ENCODE results near the gene UBASH3B.

UBASH3B gene

DNA sequence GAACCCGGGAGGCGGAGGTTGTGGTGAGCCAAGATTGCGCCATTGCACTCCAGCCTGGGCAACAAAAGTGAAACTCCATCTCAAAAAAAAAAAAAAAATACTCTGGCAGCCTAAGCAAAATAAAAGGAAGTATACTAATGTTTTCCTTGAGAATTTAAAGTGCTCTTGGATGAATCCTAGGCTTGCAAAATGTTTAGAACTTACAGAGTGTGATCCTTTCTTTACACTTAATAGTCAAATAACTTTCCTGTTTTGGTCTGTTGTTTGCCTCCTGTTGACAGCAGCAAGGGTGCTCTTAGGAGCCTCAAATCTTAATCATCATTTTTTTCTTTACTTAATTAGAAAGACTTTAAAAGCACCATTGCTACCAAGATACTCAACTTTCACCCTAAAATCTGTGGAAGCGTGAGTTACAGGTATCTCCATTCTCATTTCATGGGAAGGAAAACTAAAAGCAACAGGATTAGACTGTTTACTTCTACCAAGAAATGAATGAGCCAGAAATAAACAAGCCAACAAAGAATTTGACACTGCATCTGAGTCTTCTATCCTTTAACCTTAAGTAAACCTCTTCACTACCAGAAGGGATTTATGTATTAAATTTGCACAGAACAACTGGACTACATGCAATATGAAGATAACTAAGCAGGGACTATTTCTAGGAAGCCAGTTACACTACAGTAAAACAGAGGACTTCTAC, 144.0 kb downstream of the UBASH3B start:
- Histone ChIP-seq H3K9me3 (ENCODE audit: control insufficient read depth, low read depth, low read length) (no peaks in the 10 kb centered on the region), H3K36me3 (ENCODE audit: control insufficient read depth, low read depth, low read length) (peaks cover 5% of the 10 kb centered on the region), H3K4me1 (ENCODE audit: control insufficient read depth, low read depth, low read length) (peaks cover 1% of the 10 kb centered on the region), H3K9ac (ENCODE audit: low read length) (no peak overlapping the region), H3K27ac (ENCODE audit: low read length) (no peak overlapping the region), H3K27me3 (ENCODE audit: control insufficient read depth, insufficient read depth, low read length) (no peaks in the 10 kb centered on the region), H3K4me3 (ENCODE audit: low read length) (no peak overlapping the region)

DNA sequence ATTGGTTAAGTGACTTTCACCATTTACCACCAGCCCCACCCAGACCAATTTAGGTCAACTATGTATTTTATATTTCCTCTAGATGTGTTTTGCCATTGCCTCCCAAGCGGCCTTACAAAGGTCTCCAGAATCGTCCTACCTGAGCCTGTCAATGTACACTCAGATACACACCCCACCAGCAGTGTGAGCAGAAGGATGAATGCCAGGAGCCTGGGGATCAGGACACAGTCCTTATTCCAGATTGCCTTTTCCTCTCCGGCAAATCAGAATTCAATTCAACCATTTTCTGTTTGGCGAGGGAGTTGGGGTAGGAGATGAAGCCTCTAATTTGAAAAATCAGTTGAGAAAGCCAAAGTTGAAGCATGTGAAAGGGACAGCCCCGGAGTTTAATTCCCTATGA, 147.4 kb downstream of the UBASH3B start:
- no peaks in the 10 kb centered on the region for H3K27me3 ChIP-seq (ENCODE audit: control insufficient read depth, insufficient read depth, low read length)
- no peak overlapping the region for H3K4me3 ChIP-seq (ENCODE audit: low read length)
- H3K4me1 ChIP-seq (ENCODE audit: control insufficient read depth, low read depth, low read length): peaks cover 3% of the 10 kb centered on the region
- no peak overlapping the region for H3K27ac ChIP-seq (ENCODE audit: low read length)
- no peak overlapping the region for H3K9ac ChIP-seq (ENCODE audit: low read length)
- H3K9me3 ChIP-seq (ENCODE audit: control insufficient read depth, low read depth, low read length): no peaks in the 10 kb centered on the region
- H3K36me3 ChIP-seq (ENCODE audit: control insufficient read depth, low read depth, low read length): no peaks in the 10 kb centered on the region

DNA sequence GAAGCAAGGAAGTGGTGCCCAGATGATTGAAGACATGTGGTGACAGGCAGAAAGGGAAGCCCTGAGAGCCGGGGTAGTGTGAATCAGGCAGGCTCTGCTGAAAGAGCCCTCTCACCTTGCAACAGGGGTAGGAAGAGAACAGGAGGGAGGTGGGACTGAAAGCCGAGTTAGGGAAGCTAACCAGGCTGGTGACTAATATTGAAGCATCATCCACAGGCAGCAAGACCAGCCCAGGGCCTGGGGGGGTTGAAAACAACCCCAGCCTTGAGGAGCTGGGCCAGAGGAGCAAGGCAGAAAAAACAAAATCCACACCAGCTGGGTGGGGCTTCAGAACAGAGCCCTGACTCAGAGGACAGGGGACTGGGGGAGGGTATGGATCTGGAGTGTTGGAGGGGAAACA, 147.8 kb downstream of the UBASH3B start:
- Histone ChIP-seq H3K9me3 (ENCODE audit: control insufficient read depth, low read depth, low read length) (no peaks in the 10 kb centered on the region), H3K27ac (ENCODE audit: low read length) (no peak overlapping the region), H3K36me3 (ENCODE audit: control insufficient read depth, low read depth, low read length) (no peaks in the 10 kb centered on the region), H3K9ac (ENCODE audit: low read length) (no peak overlapping the region), H3K4me3 (ENCODE audit: low read length) (no peak overlapping the region), H3K27me3 (ENCODE audit: control insufficient read depth, insufficient read depth, low read length) (no peaks in the 10 kb centered on the region), H3K4me1 (ENCODE audit: control insufficient read depth, low read depth, low read length) (peaks cover 3% of the 10 kb centered on the region)

- no peaks in the 10 kb centered on the region for H3K36me3 ChIP-seq (ENCODE audit: control insufficient read depth, low read depth, low read length)
- no peak overlapping the region for H3K27ac ChIP-seq (ENCODE audit: low read length)
- H3K4me1 ChIP-seq (ENCODE audit: control insufficient read depth, low read depth, low read length): peaks cover 3% of the 10 kb centered on the region
- H3K27me3 ChIP-seq (ENCODE audit: control insufficient read depth, insufficient read depth, low read length): no peaks in the 10 kb centered on the region
- no peak overlapping the region for H3K4me3 ChIP-seq (ENCODE audit: low read length)
- no peaks in the 10 kb centered on the region for H3K9me3 ChIP-seq (ENCODE audit: control insufficient read depth, low read depth, low read length)
- H3K9ac ChIP-seq (ENCODE audit: low read length): no peak overlapping the region
Measured at GRCh38 chr11:122803716-122804115, 148.2 kb downstream of the UBASH3B start.

GRCh38 chr11:122804161-122804560, 148.6 kb downstream of the UBASH3B start:
- no peaks in the 10 kb centered on the region for H3K27me3 ChIP-seq (ENCODE audit: control insufficient read depth, insufficient read depth, low read length)
- H3K9ac ChIP-seq (ENCODE audit: low read length): no peak overlapping the region
- no peaks in the 10 kb centered on the region for H3K36me3 ChIP-seq (ENCODE audit: control insufficient read depth, low read depth, low read length)
- peaks cover 3% of the 10 kb centered on the region for H3K4me1 ChIP-seq (ENCODE audit: control insufficient read depth, low read depth, low read length)
- no peak overlapping the region for H3K27ac ChIP-seq (ENCODE audit: low read length)
- no peaks in the 10 kb centered on the region for H3K9me3 ChIP-seq (ENCODE audit: control insufficient read depth, low read depth, low read length)
- H3K4me3 ChIP-seq (ENCODE audit: low read length): no peak overlapping the region

- Histone ChIP-seq H3K27ac (ENCODE audit: low read length) (no peak overlapping the region), H3K27me3 (ENCODE audit: control insufficient read depth, insufficient read depth, low read length) (no peaks in the 10 kb centered on the region), H3K36me3 (ENCODE audit: control insufficient read depth, low read depth, low read length) (no peaks in the 10 kb centered on the region), H3K9me3 (ENCODE audit: control insufficient read depth, low read depth, low read length) (no peaks in the 10 kb centered on the region), H3K9ac (ENCODE audit: low read length) (no peak overlapping the region), H3K4me3 (ENCODE audit: low read length) (no peak overlapping the region), H3K4me1 (ENCODE audit: control insufficient read depth, low read depth, low read length) (peaks cover 3% of the 10 kb centered on the region)
Measured at GRCh38 chr11:122804796-122805195, 149.3 kb downstream of the UBASH3B start.

- H3K4me1 ChIP-seq (ENCODE audit: control insufficient read depth, low read depth, low read length): peaks cover 11% of the 10 kb centered on the region
- H3K9me3 ChIP-seq (ENCODE audit: control insufficient read depth, low read depth, low read length): no peaks in the 10 kb centered on the region
- no peaks in the 10 kb centered on the region for H3K27me3 ChIP-seq (ENCODE audit: control insufficient read depth, insufficient read depth, low read length)
- H3K9ac ChIP-seq (ENCODE audit: low read length): no peak overlapping the region
- no peaks in the 10 kb centered on the region for H3K36me3 ChIP-seq (ENCODE audit: control insufficient read depth, low read depth, low read length)
- no peak overlapping the region for H3K27ac ChIP-seq (ENCODE audit: low read length)
- no peak overlapping the region for H3K4me3 ChIP-seq (ENCODE audit: low read length)
Measured at GRCh38 chr11:122807731-122808477, 152.4 kb downstream of the UBASH3B start.

DNA sequence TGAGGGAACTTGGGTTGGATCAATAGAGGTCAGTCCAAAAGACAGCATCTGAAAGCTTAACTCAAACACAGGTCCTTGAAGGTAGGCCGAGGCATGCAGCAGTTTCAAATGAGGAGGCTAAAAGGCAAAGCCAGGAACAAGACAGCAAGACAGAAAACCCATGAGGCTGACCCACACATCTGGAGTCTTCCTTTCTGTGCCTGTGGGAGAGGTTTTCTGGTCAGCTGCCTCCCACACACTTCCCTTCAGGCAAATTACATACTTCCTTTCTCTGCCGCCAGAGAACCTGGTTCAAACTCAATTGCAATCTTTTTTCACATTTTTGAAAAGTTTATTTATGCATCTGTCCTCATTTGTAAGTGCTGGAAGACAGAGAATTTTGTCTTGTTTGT, 153.0 kb downstream of the UBASH3B start:
- H3K27ac ChIP-seq (ENCODE audit: low read length): no peak overlapping the region
- no peaks in the 10 kb centered on the region for H3K36me3 ChIP-seq (ENCODE audit: control insufficient read depth, low read depth, low read length)
- H3K9me3 ChIP-seq (ENCODE audit: control insufficient read depth, low read depth, low read length): no peaks in the 10 kb centered on the region
- H3K4me3 ChIP-seq (ENCODE audit: low read length): no peak overlapping the region
- H3K9ac ChIP-seq (ENCODE audit: low read length): no peak overlapping the region
- H3K27me3 ChIP-seq (ENCODE audit: control insufficient read depth, insufficient read depth, low read length): no peaks in the 10 kb centered on the region
- peaks cover 16% of the 10 kb centered on the region for H3K4me1 ChIP-seq (ENCODE audit: control insufficient read depth, low read depth, low read length)

DNA sequence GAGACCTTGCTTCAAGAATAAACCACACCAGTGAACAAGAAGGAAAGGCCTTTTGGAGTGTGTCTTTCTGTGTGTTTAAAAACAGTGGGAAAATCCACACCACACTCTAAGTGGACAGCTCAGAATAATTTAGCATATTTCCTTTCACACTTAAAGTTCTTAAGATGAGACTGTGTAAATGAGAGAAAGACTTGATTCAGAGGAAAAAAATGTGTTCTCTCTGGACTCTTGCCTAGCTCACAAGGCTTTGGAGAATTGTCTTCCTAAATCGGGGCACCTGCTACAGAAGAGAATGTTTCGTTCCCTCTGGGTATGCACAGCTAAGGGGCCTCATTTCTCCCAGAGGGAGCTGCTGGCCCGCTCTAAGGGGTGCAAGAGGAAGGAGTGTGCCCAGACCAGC, 154.3 kb downstream of the UBASH3B start:
- H3K9me3 ChIP-seq (ENCODE audit: control insufficient read depth, low read depth, low read length): no peaks in the 10 kb centered on the region
- peaks cover 20% of the 10 kb centered on the region for H3K4me1 ChIP-seq (ENCODE audit: control insufficient read depth, low read depth, low read length)
- H3K27me3 ChIP-seq (ENCODE audit: control insufficient read depth, insufficient read depth, low read length): no peaks in the 10 kb centered on the region

DNA sequence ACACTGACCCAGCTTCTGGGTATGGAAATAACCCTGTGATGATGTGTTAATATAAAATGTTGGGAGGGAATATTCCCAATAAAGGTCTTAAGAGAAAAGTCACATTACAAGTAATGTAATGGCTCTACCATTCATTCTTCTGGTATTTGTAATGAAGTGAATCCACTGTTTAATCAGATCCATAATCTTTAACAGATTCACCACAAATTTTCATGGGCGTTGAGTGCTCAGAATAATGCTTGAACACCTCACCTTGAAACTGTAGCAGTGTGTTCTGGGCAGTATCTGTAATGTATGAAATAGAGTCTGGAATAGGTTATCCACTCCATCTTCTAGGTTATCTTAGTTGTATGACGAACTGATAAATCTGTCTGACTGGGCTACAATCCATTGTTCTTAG, 156.2 kb downstream of the UBASH3B start:
- H3K27ac ChIP-seq (ENCODE audit: low read length): no peak overlapping the region
- H3K4me1 ChIP-seq (ENCODE audit: control insufficient read depth, low read depth, low read length): peaks cover 20% of the 10 kb centered on the region
- no peaks in the 10 kb centered on the region for H3K27me3 ChIP-seq (ENCODE audit: control insufficient read depth, insufficient read depth, low read length)
- H3K36me3 ChIP-seq (ENCODE audit: control insufficient read depth, low read depth, low read length): no peaks in the 10 kb centered on the region
- H3K4me3 ChIP-seq (ENCODE audit: low read length): no peak overlapping the region
- H3K9me3 ChIP-seq (ENCODE audit: control insufficient read depth, low read depth, low read length): no peaks in the 10 kb centered on the region
- no peak overlapping the region for H3K9ac ChIP-seq (ENCODE audit: low read length)

More for the DNA sequence above, 154.3 kb downstream of the UBASH3B start:
- Histone ChIP-seq H3K36me3 (ENCODE audit: control insufficient read depth, low read depth, low read length) (no peaks in the 10 kb centered on the region), H3K4me3 (ENCODE audit: low read length) (no peak overlapping the region), H3K9ac (ENCODE audit: low read length) (no peak overlapping the region), H3K27ac (ENCODE audit: low read length) (no peak overlapping the region)

GRCh38 chr11:122812638-122813037, 157.1 kb downstream of the UBASH3B start:
- Histone ChIP-seq H3K9ac (ENCODE audit: low read length) (no peak overlapping the region), H3K9me3 (ENCODE audit: control insufficient read depth, low read depth, low read length) (no peaks in the 10 kb centered on the region), H3K4me3 (ENCODE audit: low read length) (peak overlapping the region; percentile 44), H3K27me3 (ENCODE audit: control insufficient read depth, insufficient read depth, low read length) (no peaks in the 10 kb centered on the region), H3K36me3 (ENCODE audit: control insufficient read depth, low read depth, low read length) (no peaks in the 10 kb centered on the region), H3K27ac (ENCODE audit: low read length) (no peak overlapping the region), H3K4me1 (ENCODE audit: control insufficient read depth, low read depth, low read length) (peaks cover 20% of the 10 kb centered on the region)

Data from iPS-18a (cell line).